ENCODE results near the gene PTPRO. TPM values are rescaled to one million over a fixed set of nuclear protein-coding genes. Genes with fewer than 3 reads are reported as not detected.

PTPRO gene
- 1.4 and 1.9 TPM in 2 replicates for polyA plus RNA-seq (2012; rRNA removed)
- polyA plus RNA-seq (2012; cell fraction: cytosol; rRNA removed), result 1.3 and 1.4 TPM in 2 replicates
- polyA plus RNA-seq (2012; cell fraction: nucleus; rRNA removed), result 1.1 and 1.4 TPM in 2 replicates

DNA sequence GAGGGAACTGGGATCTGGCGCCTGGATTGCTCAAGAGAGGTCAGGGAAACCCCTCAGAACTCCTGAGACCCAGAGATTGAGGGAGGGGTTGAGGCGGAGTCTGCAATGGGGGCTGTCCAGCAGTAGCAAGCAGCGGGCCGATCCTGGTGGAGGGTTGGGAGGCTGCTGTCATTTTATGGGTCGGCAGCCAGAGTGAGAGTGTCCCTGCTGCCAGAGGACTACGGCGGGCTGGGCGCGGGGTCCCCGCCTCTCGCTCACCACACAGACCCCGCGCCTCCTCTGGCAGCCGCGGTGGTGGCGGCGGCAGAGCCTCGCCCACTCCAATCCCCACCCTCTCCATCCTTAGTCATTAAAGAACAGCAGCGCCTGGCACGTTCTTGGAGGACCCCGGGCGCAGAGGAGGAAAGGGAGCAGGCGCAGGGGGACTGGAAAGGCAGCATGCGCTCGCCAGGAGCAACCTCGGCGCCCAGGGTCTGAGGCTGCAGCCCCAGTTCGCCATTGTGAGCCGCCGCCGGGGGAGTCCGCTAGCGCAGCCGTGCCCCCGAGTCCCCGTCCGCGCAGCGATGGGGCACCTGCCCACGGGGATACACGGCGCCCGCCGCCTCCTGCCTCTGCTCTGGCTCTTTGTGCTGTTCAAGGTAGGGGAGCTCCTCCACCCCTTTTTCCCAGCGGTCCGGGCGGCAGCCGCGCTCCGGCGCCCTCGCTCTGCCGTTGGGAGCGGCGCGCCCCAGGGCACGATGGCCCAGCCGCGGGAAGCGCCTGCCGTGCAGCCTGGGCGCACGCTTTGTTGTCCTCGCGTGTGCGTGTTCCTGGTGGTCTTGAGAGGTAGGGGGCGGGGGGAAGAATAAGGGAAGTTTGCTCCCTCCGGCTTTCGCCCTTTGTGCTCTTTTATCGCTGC lies at the start of gene PTPRO:
TSS of gene PTPRO (plus strand) at position 345 of the 898 bp plus-strand sequence.
- ChIA-PET POLR2A (no interaction called here), CTCF (interaction anchor here (0.7 kb wide), 1 partner anchor 40 kb away, joined by 3 read pairs; no protein-coding TSS in a partner anchor)
- Histone ChIP-seq H3K4me3 (ENCODE audit: low read depth in 2 of 2, low read length in 1 of 2) (peak within 1 kb of the TSS; percentile 61 to 75), H4K20me1 (ENCODE audit: insufficient read depth) (no peaks in the 10 kb centered on the region), H3K4me2 (peak within 1 kb of the TSS; percentile 92), H3K27ac (ENCODE audit: low read depth in 2 of 2, low read length in 1 of 2) (no peak within 1 kb of the TSS; a peak in 1 of 4 replicates), H3K9me3 (no peaks in the 10 kb centered on the region), H3K4me1 (ENCODE audit: control insufficient read depth in 1 of 2, insufficient read depth in 2 of 2, low read depth in 1 of 2, low read length in 1 of 2) (peaks cover 0 to 6% of the 10 kb centered on the region in 2 experiments; a peak in 2 of 4 replicates), H3K79me2 (ENCODE audit: insufficient read depth) (no peaks in the 10 kb centered on the region), H3K9me2 (no peaks in the 10 kb centered on the region), H3K9ac (no peak within 1 kb of the TSS; the same call in 1 of the 2 replicates), H3K27me3 (ENCODE audit: insufficient read depth) (no peaks in the 10 kb centered on the region; the same call in 1 of the 2 replicates), H2AFZ (ENCODE audit: low read depth) (peak within 1 kb of the TSS; percentile 88), H3F3A (replicated peaks; ENCODE audit: insufficient read depth) (peaks cover 4% of the 10 kb centered on the region), H3K36me3 (replicated peaks in 1 of 2; ENCODE audit: control insufficient read depth in 1 of 2, insufficient read depth in 2 of 2, low read length in 1 of 2) (no peaks in the 10 kb centered on the region)
- 2% methylated on average over 12 of the region's 70 CpGs for WGBS (ENCODE audit: low lambda C conversion rate)
- DNase-seq, result peak; percentile 80
- TF ChIP-seq, protein P1, sequence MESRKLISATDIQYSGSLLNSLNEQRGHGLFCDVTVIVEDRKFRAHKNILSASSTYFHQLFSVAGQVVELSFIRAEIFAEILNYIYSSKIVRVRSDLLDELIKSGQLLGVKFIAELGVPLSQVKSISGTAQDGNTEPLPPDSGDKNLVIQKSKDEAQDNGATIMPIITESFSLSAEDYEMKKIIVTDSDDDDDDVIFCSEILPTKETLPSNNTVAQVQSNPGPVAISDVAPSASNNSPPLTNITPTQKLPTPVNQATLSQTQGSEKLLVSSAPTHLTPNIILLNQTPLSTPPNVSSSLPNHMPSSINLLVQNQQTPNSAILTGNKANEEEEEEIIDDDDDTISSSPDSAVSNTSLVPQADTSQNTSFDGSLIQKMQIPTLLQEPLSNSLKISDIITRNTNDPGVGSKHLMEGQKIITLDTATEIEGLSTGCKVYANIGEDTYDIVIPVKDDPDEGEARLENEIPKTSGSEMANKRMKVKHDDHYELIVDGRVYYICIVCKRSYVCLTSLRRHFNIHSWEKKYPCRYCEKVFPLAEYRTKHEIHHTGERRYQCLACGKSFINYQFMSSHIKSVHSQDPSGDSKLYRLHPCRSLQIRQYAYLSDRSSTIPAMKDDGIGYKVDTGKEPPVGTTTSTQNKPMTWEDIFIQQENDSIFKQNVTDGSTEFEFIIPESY (IDR thresholded peaks at IDR 0.05; ENCODE audit: borderline replicate concordance, low read depth), result no peak
- TF ChIP-seq EZH2phosphoT487 (IDR thresholded peaks at IDR 0.05; ENCODE audit: borderline replicate concordance, low read depth), result no peak
- TF ChIP-seq, protein P2, sequence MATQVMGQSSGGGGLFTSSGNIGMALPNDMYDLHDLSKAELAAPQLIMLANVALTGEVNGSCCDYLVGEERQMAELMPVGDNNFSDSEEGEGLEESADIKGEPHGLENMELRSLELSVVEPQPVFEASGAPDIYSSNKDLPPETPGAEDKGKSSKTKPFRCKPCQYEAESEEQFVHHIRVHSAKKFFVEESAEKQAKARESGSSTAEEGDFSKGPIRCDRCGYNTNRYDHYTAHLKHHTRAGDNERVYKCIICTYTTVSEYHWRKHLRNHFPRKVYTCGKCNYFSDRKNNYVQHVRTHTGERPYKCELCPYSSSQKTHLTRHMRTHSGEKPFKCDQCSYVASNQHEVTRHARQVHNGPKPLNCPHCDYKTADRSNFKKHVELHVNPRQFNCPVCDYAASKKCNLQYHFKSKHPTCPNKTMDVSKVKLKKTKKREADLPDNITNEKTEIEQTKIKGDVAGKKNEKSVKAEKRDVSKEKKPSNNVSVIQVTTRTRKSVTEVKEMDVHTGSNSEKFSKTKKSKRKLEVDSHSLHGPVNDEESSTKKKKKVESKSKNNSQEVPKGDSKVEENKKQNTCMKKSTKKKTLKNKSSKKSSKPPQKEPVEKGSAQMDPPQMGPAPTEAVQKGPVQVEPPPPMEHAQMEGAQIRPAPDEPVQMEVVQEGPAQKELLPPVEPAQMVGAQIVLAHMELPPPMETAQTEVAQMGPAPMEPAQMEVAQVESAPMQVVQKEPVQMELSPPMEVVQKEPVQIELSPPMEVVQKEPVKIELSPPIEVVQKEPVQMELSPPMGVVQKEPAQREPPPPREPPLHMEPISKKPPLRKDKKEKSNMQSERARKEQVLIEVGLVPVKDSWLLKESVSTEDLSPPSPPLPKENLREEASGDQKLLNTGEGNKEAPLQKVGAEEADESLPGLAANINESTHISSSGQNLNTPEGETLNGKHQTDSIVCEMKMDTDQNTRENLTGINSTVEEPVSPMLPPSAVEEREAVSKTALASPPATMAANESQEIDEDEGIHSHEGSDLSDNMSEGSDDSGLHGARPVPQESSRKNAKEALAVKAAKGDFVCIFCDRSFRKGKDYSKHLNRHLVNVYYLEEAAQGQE (IDR thresholded peaks at IDR 0.05; ENCODE audit: low read depth, low read length), result peak; percentile 51; the same call in 1 of the 2 replicates
- TF ChIP-seq FOXM1 (IDR thresholded peaks at IDR 0.05; ENCODE audit: low read depth), result no peak
- no peak for TF ChIP-seq RCOR1 (IDR thresholded peaks at IDR 0.05; ENCODE audit: low read length)
- TF ChIP-seq, protein P3, sequence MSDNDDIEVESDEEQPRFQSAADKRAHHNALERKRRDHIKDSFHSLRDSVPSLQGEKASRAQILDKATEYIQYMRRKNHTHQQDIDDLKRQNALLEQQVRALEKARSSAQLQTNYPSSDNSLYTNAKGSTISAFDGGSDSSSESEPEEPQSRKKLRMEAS (IDR thresholded peaks at IDR 0.05; ENCODE audit: low read depth), result peak; percentile 69; the same call in 1 of the 2 replicates
- TF ChIP-seq, protein P4, sequence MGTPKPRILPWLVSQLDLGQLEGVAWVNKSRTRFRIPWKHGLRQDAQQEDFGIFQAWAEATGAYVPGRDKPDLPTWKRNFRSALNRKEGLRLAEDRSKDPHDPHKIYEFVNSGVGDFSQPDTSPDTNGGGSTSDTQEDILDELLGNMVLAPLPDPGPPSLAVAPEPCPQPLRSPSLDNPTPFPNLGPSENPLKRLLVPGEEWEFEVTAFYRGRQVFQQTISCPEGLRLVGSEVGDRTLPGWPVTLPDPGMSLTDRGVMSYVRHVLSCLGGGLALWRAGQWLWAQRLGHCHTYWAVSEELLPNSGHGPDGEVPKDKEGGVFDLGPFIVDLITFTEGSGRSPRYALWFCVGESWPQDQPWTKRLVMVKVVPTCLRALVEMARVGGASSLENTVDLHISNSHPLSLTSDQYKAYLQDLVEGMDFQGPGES (IDR thresholded peaks at IDR 0.05; ENCODE audit: low read depth, low read length), result no peak

Measured in SK-N-SH (cell line).